Measurements from ENCODE around the gene LIF.

The LIF gene

DNA sequence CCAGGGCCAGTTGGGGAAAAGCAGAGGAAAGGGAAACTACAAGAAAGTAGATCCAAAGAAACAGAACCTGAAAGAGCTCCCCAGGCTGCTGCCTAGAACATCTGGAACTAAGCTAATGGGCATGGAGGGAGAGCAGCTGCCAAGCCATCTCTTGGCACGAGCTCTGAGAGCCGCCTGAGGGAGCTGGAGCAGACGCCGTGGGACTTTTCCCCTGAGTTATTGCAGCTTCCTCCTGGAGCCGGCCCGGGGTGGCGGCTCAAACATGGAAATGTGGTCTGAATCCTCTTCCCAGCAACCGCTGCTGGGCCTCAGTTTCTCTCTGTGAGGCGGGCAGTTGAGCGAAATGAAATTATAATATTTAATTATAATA, 41.8 kb downstream of the LIF start:
- Histone ChIP-seq H3K27me3 (ENCODE audit: control insufficient read depth in 3 of 3, insufficient read depth in 3 of 3, low read depth in 1 of 3, low read length in 3 of 3) (no peaks in the 10 kb centered on the region), H3K79me1 (ENCODE audit: low read depth, low read length) (no peaks in the 10 kb centered on the region), H3K9me3 (replicated peaks in 1 of 2; ENCODE audit: control insufficient read depth in 2 of 2, insufficient read depth in 1 of 2, low read depth in 1 of 2, low read length in 2 of 2) (no peaks in the 10 kb centered on the region), H3K4ac (ENCODE audit: low read length) (no peak overlapping the region), H4K91ac (ENCODE audit: low read depth, low read length, poor library complexity) (no peak overlapping the region), H4K8ac (ENCODE audit: low read depth, low read length) (no peak overlapping the region), H3K14ac (ENCODE audit: low read length) (no peak overlapping the region), H2BK12ac (ENCODE audit: low read length) (no peak overlapping the region), H3K18ac (ENCODE audit: low read length) (no peak overlapping the region), H3K4me1 (ENCODE audit: control insufficient read depth in 2 of 2, insufficient read depth in 1 of 2, low read depth in 1 of 2, low read length in 2 of 2) (peaks cover 21 to 24% of the 10 kb centered on the region in 2 donors), H2BK15ac (ENCODE audit: low read length) (no peak overlapping the region), H2AK5ac (ENCODE audit: low read depth, low read length) (no peak overlapping the region), H2BK120ac (ENCODE audit: low read depth, low read length) (no peak overlapping the region), H3K36me3 (replicated peaks in 1 of 2; ENCODE audit: control insufficient read depth in 2 of 2, insufficient read depth in 2 of 2, low read length in 2 of 2) (no peaks in the 10 kb centered on the region), H3K23ac (ENCODE audit: low read depth, low read length, poor library complexity) (no peak overlapping the region), H3K4me3 (ENCODE audit: low read length in 2 of 2) (no peak overlapping the region), H2AFZ (ENCODE audit: low read length) (peak overlapping the region; percentile 18), H2BK5ac (ENCODE audit: low read length) (no peak overlapping the region), H3K27ac (replicated peaks; ENCODE audit: low read length) (no peak overlapping the region), H3K4me2 (ENCODE audit: insufficient read depth, low read length, poor library complexity, severe bottlenecking) (no peak overlapping the region), H3K9ac (ENCODE audit: low read depth, low read length, poor library complexity) (no peak overlapping the region)
- WGBS, 2 donors (ENCODE audit: extremely low coverage in 2 of 2, insufficient read length in 2 of 2, insufficient replicate concordance in 1 of 2) = no CpG with 5 or more reads among the region's 10 CpGs
- no peak for DNase-seq (ENCODE audit: low spot score)

DNA sequence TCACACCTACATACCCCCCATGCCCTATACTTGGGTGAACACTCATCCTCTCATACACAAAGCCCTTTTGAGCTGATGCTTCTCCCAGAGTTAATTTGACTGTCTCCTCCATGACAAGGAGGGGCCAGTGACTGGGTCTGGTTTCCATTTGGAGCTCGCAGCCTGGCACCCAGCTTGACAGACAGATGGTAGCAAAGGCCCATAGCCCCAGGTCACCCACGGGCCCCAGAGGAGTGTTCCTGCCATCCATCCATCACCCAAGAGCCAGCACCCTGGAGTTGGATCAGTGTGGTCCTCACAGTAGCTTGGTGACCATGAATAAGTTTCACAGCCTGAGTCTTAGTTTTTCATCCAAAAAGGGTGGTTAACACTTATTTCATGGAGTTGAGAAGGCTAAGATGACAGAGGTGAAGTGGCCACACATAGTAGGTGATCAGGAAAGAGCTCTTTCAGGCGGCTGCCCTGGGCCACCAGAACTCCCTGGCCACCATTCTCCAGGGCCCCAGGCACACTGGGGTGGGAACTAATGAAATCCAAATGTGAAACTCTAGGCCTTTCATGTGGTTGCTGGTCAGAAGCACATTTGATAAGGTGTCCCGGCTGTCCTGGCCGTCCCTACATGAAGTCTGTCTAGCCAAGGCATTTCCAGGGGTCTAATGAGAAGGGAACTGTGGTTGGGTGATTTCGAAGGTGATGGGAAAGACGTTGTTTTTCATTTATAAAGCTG, 42.4 kb downstream of the LIF start:
- Histone ChIP-seq H4K91ac (ENCODE audit: low read depth, low read length, poor library complexity) (no peak overlapping the region), H3K23ac (ENCODE audit: low read depth, low read length, poor library complexity) (no peak overlapping the region), H3K4me3 (ENCODE audit: low read length in 2 of 2) (no peak overlapping the region), H3K36me3 (replicated peaks in 1 of 2; ENCODE audit: control insufficient read depth in 2 of 2, insufficient read depth in 2 of 2, low read length in 2 of 2) (no peaks in the 10 kb centered on the region), H3K9ac (ENCODE audit: low read depth, low read length, poor library complexity) (no peak overlapping the region), H3K4me2 (ENCODE audit: insufficient read depth, low read length, poor library complexity, severe bottlenecking) (no peak overlapping the region), H2BK5ac (ENCODE audit: low read length) (no peak overlapping the region), H2AFZ (ENCODE audit: low read length) (peak overlapping the region; percentile 18), H2BK120ac (ENCODE audit: low read depth, low read length) (no peak overlapping the region), H3K4ac (ENCODE audit: low read length) (no peak overlapping the region), H3K9me3 (replicated peaks in 1 of 2; ENCODE audit: control insufficient read depth in 2 of 2, insufficient read depth in 1 of 2, low read depth in 1 of 2, low read length in 2 of 2) (no peaks in the 10 kb centered on the region), H3K79me1 (ENCODE audit: low read depth, low read length) (no peaks in the 10 kb centered on the region), H3K4me1 (ENCODE audit: control insufficient read depth in 2 of 2, insufficient read depth in 1 of 2, low read depth in 1 of 2, low read length in 2 of 2) (peaks cover 21 to 23% of the 10 kb centered on the region in 2 donors), H4K8ac (ENCODE audit: low read depth, low read length) (no peak overlapping the region), H3K18ac (ENCODE audit: low read length) (no peak overlapping the region), H3K27ac (replicated peaks; ENCODE audit: low read length) (no peak overlapping the region), H2AK5ac (ENCODE audit: low read depth, low read length) (no peak overlapping the region), H2BK12ac (ENCODE audit: low read length) (no peak overlapping the region), H2BK15ac (ENCODE audit: low read length) (no peak overlapping the region), H3K14ac (ENCODE audit: low read length) (no peak overlapping the region), H3K27me3 (ENCODE audit: control insufficient read depth in 3 of 3, insufficient read depth in 3 of 3, low read depth in 1 of 3, low read length in 3 of 3) (no peaks in the 10 kb centered on the region)
- no peak for DNase-seq (ENCODE audit: low spot score)
- no CpG with 5 or more reads among the region's 7 CpGs for WGBS, 2 donors (ENCODE audit: extremely low coverage in 2 of 2, insufficient read length in 2 of 2, insufficient replicate concordance in 1 of 2)

- no peak for DNase-seq (ENCODE audit: low spot score)
- Histone ChIP-seq H2BK120ac (ENCODE audit: low read depth, low read length) (no peak overlapping the region), H3K4me3 (ENCODE audit: low read length in 2 of 2) (no peak overlapping the region), H3K27me3 (ENCODE audit: control insufficient read depth in 3 of 3, insufficient read depth in 3 of 3, low read depth in 1 of 3, low read length in 3 of 3) (no peaks in the 10 kb centered on the region), H3K18ac (ENCODE audit: low read length) (peak overlapping the region; percentile 70), H3K4me2 (ENCODE audit: insufficient read depth, low read length, poor library complexity, severe bottlenecking) (no peak overlapping the region), H3K27ac (replicated peaks; ENCODE audit: low read length) (no peak overlapping the region), H3K4me1 (ENCODE audit: control insufficient read depth in 2 of 2, insufficient read depth in 1 of 2, low read depth in 1 of 2, low read length in 2 of 2) (peaks cover 12 to 18% of the 10 kb centered on the region in 2 donors), H2BK5ac (ENCODE audit: low read length) (no peak overlapping the region), H2BK15ac (ENCODE audit: low read length) (peak overlapping the region; percentile 54), H4K8ac (ENCODE audit: low read depth, low read length) (no peak overlapping the region), H3K23ac (ENCODE audit: low read depth, low read length, poor library complexity) (no peak overlapping the region), H3K36me3 (replicated peaks in 1 of 2; ENCODE audit: control insufficient read depth in 2 of 2, insufficient read depth in 2 of 2, low read length in 2 of 2) (no peaks in the 10 kb centered on the region), H2AK5ac (ENCODE audit: low read depth, low read length) (no peak overlapping the region), H2AFZ (ENCODE audit: low read length) (peak overlapping the region; percentile 39), H3K9ac (ENCODE audit: low read depth, low read length, poor library complexity) (peak overlapping the region; percentile 78), H3K4ac (ENCODE audit: low read length) (no peak overlapping the region), H3K79me1 (ENCODE audit: low read depth, low read length) (no peaks in the 10 kb centered on the region), H2BK12ac (ENCODE audit: low read length) (no peak overlapping the region), H3K14ac (ENCODE audit: low read length) (no peak overlapping the region), H4K91ac (ENCODE audit: low read depth, low read length, poor library complexity) (peak overlapping the region; percentile 73), H3K9me3 (replicated peaks in 1 of 2; ENCODE audit: control insufficient read depth in 2 of 2, insufficient read depth in 1 of 2, low read depth in 1 of 2, low read length in 2 of 2) (no peaks in the 10 kb centered on the region)
- no CpG with 5 or more reads among the region's 9 CpGs for WGBS, 2 donors (ENCODE audit: extremely low coverage in 2 of 2, insufficient read length in 2 of 2, insufficient replicate concordance in 1 of 2)
Observed at GRCh38 chr22:30202531-30203006, 44.0 kb downstream of the LIF start.

DNA sequence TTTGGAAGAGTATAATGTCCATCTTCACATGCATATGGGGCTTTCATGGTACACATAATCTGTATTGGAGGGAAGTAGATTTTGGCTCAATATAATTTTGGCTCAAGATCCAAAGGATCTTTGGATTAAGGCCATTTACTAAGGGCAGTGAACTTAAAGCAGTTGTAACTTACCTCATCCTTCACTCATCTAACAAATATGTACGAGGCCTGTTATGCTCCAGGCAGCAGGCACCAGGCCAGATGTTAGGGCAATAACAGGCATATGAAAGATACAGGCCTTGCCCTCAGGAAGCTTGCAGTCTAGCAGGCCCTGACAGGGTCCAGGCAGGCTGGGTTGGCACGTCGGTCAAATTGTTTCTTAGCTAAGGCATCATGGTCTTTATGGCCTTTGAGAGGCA, 44.6 kb downstream of the LIF start:
- WGBS, 2 donors (ENCODE audit: extremely low coverage in 2 of 2, insufficient read length in 2 of 2, insufficient replicate concordance in 1 of 2) = no CpG with 5 or more reads among the region's 3 CpGs
- H3K79me1 ChIP-seq (ENCODE audit: low read depth, low read length) = no peaks in the 10 kb centered on the region
- no peak overlapping the region for H2AFZ ChIP-seq (ENCODE audit: low read length)
- no peak overlapping the region for H2BK120ac ChIP-seq (ENCODE audit: low read depth, low read length)
- no peak for DNase-seq (ENCODE audit: low spot score)
- no peak overlapping the region for H3K4me3 ChIP-seq (ENCODE audit: low read length in 2 of 2)
- peaks cover 8 to 12% of the 10 kb centered on the region in 2 donors for H3K4me1 ChIP-seq (ENCODE audit: control insufficient read depth in 2 of 2, insufficient read depth in 1 of 2, low read depth in 1 of 2, low read length in 2 of 2)
- no peak overlapping the region for H4K8ac ChIP-seq (ENCODE audit: low read depth, low read length)
- H3K4me2 ChIP-seq (ENCODE audit: insufficient read depth, low read length, poor library complexity, severe bottlenecking) = no peak overlapping the region
- no peak overlapping the region for H2BK15ac ChIP-seq (ENCODE audit: low read length)
- H3K23ac ChIP-seq (ENCODE audit: low read depth, low read length, poor library complexity) = no peak overlapping the region
- no peak overlapping the region for H3K9ac ChIP-seq (ENCODE audit: low read depth, low read length, poor library complexity)
- H2BK12ac ChIP-seq (ENCODE audit: low read length) = no peak overlapping the region
- no peaks in the 10 kb centered on the region for H3K27me3 ChIP-seq (ENCODE audit: control insufficient read depth in 3 of 3, insufficient read depth in 3 of 3, low read depth in 1 of 3, low read length in 3 of 3)
- H3K36me3 ChIP-seq (replicated peaks in 1 of 2; ENCODE audit: control insufficient read depth in 2 of 2, insufficient read depth in 2 of 2, low read length in 2 of 2) = no peaks in the 10 kb centered on the region
- no peak overlapping the region for H2AK5ac ChIP-seq (ENCODE audit: low read depth, low read length)
- H3K4ac ChIP-seq (ENCODE audit: low read length) = no peak overlapping the region
- H3K18ac ChIP-seq (ENCODE audit: low read length) = no peak overlapping the region
- no peaks in the 10 kb centered on the region for H3K9me3 ChIP-seq (replicated peaks in 1 of 2; ENCODE audit: control insufficient read depth in 2 of 2, insufficient read depth in 1 of 2, low read depth in 1 of 2, low read length in 2 of 2)
- H3K14ac ChIP-seq (ENCODE audit: low read length) = no peak overlapping the region
- H4K91ac ChIP-seq (ENCODE audit: low read depth, low read length, poor library complexity) = no peak overlapping the region
- H3K27ac ChIP-seq (replicated peaks; ENCODE audit: low read length) = no peak overlapping the region
- H2BK5ac ChIP-seq (ENCODE audit: low read length) = no peak overlapping the region

Data from neuronal stem cell (in vitro differentiated cells).